HG03378 (cell line): ENCODE results near the gene PRKG1.
A peak's percentile ranks its signal among the peaks of the same experiment; 100 is the strongest.

Source experiments
- ATAC-seq: cut with Tn5 transposase; IDR thresholded peaks from one replicate; pipeline ENCODE4 v1.9.1; 2021; ENCODE audit warnings: mild to moderate bottlenecking, moderate library complexity; ENCODE audit not compliant: unreplicated experiment

The PRKG1 gene

DNA sequence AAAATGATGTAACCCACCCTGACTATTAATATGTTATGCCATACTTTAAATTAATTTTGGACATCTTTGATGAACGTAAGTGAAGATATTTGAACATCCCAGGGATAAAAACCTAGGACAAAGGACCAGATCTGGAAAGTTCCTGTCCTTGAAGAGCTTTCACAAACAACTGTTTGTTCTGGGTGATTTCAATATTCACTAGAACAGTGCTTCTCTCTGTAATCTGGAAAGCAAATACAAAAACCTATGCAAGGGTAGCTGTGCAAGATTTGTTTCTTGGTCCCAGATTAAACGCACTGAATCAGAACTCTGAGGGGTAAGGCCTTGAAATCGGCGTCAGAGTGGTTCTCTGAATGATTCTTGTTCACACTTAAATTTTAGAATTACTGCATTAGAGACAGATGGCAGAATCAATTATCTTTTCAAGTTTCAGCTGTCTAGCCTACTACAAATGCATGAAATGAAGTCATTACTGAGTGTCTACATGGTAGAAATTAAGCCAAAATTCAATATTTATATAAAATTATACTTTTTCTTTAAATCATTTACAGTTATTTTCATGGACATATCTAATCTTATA lies 694.7 kb downstream of the PRKG1 start:
- no peak for ATAC-seq

DNA sequence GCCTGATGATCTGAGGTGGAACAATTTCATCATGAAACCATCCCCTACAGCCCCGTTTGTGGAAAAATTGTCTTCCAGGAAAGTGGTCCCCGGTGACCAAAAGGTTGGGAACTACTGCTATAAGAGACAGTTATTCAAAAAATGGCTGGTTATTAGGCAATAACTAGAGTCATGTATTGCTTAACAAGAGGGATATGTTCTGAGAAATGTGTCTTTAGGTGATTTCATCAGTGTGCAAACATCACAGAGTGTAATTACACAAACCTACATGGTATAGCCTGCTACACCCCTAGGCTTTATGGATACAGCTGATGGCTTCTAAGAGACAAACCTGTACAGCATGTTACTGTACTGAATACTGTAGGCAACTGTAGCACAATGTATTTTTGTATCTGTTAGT lies 696.4 kb downstream of the PRKG1 start:
- no peak for ATAC-seq

DNA sequence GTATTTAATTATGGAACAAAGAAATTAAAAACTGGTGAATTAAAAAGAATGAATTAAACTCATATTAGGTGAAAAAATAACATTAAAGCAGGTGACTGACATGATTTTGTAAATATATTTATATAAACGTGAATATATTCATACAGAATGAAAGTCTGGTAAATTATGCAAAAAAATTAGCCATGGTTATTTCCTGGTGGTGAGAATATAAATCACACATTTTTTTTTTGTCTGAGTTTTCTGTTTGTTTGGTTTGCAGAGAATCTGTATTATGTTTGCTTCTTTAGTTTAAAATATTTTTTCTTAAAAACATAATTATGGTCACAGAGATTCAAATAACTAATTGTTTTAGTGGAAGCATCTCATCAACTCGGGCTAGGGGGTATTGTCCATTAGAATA lies 698.1 kb downstream of the PRKG1 start:
- ATAC-seq, result no peak

DNA sequence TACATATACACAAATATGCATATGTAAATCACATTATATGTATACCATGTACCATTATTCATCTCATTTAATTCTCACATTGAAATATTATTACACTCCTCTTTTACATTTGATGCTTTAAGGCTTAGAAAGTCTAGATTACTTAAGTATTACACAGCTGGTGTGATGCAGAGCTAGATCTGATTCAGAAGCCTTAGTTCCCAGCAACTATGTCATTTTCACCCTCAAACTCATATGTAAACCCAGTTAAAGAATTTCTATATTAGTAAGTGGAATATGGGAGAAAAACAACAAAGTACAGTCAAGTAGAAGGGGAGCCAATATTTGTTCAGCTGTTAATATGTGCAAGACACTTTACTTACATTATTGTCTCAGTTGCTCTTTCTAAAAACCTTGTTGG lies 699.4 kb downstream of the PRKG1 start:
- ATAC-seq, result no peak

DNA sequence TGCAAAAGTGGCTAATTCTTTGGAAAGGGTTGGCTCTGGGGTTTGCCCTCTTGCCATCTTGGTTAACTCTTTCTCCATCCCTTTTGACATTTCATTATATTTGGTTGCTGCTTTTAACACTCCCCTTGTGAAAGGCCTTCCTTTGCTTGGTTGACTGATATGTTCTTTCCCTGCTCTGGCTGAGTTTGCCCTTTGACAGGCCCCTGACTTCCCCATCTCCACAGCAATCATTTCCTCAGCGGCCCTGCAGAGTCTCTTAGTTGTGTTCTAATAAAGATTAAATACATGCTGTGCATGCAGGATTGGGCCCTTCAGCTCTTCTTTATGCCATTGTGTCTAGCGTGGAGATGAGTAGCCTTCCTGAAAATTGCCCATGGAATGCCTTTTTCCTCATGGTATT lies 709.7 kb downstream of the PRKG1 start:
- no peak for ATAC-seq

DNA sequence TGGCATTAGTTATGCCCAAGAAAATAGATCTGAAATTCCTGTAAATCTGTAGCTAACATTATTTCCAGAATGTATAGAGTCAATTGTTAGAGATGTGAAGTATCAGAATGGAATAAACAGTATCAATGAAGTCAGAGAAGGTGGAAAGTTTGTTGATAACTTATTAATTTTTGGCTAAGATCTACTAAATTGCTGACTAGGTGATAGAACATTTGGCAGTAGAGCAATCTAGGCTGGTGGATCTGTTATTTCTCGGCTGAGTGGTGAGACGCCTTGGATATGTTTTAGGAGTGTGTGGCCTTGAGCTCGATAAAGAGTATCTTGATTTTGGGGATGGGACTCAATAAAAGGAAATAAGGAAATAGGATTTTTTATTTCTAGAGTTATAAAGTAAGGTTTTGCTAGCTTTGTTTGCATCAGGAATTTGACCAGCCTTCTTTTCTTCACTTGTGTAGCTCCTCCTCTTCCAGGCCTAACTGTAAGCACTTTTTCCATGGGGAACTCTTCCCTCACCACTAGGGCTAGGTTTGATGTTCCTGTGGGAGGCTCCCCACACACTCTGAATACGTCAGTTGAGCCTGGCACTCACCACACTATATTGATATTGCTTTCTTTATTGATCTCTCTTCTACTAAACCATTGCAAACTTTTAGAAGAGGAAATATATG lies 711.9 kb downstream of the PRKG1 start:
- ATAC-seq, result no peak

DNA sequence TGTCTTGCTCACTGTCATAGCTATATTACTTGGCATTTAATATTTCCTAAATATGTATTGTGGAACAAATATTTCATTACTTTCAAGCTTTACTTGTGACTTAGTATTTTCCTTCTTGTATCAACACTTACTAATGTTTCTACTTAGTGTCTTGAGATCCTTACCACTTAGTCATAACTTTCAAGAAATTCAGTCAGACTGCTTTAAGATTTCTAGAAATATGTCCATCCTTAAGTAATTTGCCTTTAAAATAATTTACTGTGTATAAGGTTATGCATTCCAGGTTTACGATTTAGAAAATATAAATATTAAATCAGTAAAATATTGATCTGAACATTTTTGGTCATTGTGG lies 712.4 kb downstream of the PRKG1 start:
- ATAC-seq, result no peak

DNA sequence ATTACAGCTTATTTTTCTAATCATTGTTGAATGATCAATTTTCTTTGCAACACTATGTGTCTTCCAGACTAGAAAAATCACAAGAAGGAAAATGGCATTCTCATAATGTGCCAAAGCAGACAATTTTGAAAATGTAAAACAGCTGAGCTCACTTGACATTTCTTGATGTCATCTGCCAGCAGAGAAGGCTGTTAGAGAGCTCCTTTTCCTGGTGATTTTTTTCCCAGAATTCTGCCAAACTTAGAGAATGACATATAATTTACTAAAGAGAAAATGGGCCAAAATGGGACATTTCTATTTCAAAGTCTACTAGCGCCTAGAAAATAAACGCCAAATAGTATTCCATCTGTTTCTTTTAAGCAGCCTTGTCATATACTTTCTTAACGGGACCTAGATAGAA lies 714.0 kb downstream of the PRKG1 start:
- ATAC-seq, result no peak

DNA sequence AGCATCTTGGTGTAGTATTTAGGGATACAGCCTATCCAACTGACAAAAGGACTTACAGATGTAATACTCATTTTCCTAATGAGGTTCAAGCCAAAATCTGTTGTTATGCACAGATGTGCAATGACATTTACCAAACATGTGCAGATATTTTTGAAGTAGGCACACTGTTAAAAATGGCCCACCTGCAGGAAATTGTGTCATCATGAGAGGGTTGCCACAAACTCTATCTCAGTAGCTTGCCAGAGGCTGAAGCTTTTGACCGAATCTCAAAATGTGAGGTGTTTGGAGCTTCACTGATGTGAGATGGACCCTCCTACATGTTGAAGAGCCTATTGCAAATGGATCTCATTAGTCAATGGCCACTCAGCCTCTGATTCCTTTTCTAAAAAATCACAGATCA lies 714.8 kb downstream of the PRKG1 start:
- no peak for ATAC-seq

DNA sequence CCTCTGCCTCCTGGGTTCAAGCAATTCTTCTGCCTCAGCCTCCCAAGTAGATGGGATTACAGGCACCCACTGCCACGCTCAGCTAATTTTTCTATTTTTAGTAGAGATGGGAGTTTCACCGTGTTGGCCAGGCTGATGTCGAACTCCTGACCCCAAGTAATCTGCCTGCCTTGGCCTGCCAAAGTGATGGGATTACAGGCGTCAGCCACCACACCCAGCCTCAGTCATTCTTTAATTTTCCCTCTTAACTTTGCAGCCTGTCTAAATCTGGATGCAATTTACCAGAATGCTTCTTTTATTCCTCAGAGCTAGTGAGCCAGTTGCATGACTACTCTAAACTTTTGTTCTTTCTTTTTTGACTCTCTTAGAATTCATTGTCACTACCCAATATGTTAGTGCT lies 715.6 kb downstream of the PRKG1 start:
- no peak for ATAC-seq

DNA sequence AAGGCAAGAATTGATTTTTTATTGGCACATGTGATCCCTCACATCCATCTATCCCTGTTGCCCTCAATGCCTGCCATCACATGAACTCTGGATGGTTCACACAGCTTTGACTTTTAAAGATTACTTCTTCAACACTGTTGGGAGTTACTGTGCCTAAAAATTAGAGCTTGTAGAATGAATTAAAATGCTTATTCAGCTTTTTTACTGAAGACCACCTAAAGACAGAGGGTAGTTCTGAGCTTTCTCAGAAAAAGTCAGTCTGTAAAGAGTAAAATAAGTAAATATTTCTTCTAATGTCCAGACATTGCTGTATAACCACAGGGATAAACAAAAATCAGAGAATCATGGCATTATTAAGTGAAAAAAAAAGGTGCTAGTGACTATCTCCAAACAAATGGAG lies 718.4 kb downstream of the PRKG1 start:
- ATAC-seq, result no peak

DNA sequence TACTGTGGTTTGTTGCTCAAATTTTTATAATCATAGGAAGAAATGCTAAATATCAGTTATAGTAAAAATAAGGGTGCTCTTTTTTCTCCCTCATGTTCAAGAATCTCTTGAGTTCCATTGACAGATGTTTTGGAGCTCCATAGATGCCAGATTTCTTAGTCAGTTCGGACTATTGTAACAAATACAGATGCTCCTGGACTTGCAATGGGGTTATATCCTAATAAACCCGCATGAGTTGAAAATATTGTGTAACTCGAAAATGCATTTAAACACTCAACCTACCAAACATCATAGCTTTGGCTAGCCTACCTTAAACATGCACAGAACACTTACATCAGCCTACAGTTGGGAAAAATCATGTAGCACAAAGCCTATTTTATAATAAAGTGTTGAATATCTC lies 725.8 kb downstream of the PRKG1 start:
- ATAC-seq, result no peak

DNA sequence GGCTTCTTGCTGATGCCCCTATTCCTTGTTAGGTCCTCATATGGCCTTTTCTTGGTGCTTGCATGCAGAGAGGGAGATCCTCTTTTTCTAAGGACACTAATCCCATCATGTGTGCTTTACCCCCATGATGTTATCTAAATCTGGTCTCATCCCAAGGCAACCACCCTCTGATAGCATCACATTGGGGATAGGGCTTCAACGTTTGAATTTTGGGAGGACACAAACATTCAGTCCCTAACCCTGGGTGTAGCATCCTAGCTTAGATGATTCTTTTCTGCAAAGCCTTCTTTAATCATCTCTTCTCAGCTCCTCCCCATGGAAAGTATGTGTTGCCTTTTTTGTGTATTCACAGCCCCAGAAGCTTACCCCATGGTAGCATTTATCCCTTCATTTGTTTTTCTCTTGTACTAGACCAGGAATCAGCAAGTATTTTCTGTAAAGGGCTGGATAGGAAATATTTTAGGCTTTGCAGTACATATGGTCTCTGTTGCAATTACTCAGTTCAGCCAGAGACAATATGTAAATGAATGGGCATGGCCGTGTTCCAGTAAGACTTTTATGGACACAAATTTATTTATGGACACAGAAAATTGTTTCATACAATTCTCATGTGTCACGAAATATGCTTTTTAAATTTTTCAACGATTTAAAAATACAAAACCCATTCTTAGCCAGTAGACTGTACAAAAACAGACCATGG lies 726.6 kb downstream of the PRKG1 start:
- ATAC-seq, result no peak

DNA sequence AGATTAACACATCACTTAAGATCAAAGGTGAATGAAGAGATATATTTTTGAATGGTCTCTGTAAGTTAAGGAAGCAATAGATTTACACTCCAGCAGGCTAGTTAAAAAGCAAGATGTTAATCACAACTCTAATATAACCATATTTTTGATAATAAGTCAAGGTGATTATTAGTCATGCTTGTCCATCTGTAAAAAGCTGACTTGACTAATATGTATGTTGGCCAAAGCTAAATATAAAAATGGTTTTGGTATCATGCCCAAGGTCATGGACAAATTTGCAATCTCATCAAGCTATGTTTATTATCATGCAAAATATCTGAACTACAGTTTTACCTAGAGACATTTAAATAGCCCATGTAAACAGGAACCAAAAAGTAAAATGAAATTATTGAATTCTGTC lies 727.7 kb downstream of the PRKG1 start:
- no peak for ATAC-seq

DNA sequence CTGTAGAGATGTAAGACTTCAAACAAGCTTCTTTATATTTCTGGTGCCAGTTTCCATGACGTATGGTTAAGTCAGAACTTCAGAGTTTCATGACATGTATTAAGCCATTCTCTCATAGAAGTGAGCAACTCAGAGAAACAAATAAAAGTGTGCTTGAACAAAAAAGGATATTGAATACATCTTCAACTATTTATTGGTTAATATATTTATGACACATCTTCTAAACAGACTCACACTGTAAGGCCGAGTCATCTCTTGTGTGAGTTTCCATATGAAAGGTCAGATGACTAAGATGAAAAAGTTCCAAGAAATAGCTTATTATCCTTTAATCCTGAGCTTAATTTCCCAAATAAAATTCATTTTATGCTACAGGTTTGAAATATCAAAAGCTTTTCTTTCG lies 730.6 kb downstream of the PRKG1 start:
- ATAC-seq, result no peak

DNA sequence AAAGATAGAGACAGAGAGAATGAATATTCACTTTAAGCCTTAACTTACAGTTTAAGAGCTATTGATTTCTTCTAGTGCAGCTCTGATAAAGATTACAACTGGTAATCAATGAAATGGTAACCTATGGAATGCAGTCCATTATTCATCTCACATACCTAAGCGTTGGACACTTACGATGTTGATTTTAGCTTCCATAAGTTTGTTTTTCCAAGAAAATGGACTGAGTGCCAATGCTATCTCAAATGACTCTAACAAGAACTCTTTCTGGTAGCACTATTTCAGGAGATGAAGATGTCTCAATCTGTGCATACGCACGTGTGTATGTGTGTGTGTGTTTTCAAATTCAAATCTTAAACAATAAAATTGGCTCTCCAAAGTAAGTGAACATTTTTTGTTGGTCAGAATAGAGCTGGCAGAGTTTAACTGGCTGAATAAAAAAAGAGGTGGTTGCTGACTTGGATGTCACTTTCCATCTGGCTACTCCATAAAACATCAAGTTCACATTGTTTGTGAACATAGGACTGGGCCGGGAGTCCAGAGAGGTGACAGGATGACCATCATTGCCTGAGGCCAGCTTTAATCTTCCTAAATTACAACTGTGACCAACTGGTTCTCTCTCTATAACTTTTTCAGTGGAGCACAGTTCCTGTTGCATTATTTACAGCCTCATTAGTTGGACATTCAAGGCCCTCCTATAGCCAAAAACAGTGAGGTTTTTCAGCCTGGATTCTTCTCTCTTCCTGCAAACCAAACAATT lies 732.0 kb downstream of the PRKG1 start:
- no peak for ATAC-seq

DNA sequence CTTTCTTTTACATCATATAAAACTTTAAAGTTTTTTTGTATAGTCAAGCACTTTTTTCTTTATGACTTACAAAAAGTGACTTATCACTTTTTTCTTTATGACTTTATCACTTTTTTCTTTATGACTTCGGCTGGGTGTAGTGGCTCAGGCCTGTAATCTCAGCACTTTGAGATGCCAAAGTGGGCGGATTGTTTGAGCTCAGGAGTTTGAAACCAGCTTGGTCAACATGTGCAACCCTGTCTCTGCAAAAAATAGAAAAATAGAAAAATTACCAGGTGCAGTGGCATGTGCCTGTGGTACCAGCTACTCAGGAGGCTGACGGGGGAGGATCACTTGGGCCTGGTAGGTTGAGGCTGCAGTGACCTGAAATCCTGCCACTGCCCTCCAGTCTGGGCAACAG lies 733.9 kb downstream of the PRKG1 start:
- ATAC-seq, result no peak

DNA sequence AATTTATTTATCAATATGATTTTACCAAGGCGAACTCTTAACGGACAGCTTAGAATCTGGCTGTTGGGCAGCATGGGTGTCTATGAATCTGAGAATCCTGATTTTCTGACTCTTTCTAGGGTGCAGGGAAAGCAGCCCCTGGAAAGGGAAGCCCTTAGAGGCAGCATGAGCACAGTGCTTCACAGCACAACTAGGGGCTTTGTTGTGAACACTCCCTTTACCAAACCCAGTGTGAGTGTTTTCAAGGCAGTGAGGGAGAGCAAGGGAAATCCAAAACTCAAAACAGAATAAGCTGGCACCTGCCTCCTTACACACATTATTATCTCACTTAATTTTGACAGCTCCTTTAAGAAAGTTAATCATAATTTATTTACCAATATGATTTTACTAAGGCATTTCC lies 741.4 kb downstream of the PRKG1 start:
- no peak for ATAC-seq

DNA sequence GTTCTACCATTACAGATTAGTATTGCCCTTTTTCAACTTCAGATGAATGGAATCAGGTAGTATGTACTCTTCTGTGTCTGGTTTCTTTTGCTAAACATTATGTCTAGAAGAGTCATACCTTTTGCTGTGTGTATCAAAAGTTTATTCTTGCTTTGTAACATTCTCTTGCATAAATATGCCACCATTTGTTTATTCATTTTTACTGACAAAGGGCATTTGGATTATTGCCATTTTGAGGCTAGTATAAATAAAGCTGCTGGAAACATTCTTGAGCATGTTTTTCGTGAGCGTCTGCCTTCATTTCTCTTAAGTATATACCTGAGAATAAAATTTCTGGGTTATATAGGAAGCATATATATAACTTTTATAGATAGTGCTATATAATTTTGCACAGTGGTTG lies 746.8 kb downstream of the PRKG1 start:
- no peak for ATAC-seq

DNA sequence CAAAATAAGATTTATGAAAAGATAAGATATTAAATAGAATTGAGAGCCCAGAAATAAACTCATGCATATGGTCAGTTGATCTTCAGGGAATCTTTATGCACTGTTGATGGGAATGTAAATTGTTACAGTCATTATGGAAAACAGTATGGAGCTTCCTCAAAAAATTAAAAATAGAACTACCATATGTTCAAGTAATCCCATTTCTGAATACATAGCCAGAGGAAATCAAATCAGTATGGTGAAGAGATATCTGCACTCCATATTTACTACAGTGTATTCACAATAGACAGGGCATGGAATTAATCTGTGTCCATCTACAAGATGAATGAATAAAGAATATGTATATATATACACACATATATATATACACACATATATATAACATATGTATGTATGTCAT lies 747.5 kb downstream of the PRKG1 start:
- ATAC-seq, result no peak

DNA sequence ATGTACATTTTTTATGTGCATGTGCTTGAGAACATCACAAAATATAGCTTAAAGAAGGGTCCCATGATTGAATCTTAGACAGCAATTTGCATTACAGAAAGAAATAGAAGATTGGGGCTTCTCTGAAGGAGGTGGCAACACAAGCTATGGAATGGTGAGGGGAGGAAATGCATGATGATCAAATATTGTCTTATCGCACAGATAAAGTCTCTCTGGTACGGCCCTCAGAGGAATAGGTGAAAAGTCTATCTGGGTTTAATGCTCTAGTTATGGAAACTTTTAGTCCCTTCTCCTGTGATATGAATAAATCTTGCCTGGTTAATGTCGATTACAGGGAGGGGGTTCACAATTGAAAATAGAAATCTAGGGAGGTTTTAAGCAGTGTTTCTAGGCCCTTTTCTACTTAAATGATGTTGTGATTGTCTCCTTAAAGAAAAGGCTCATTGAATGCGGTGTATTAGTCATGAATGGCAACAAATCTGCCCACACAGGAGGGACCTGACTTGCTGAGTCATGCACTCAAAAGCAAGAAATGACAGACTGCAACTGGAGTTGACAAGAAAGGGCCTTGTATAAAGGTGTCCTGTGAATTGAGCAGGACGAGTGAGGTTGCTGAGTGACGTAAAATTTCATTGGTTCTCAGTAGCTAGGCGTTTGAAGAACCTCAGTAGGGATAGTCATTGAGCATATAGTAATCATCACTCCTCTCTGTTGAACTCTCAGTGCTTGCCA lies 758.5 kb downstream of the PRKG1 start:
- ATAC-seq, result peak; percentile 91
